IMR-90 (cell line): ENCODE data around the gene STKLD1. TPM values are rescaled to one million over a fixed set of nuclear protein-coding genes. Genes with fewer than 3 reads are reported as not detected.

Experiments used
- ATAC-seq: fragments of 200-7000 bp; cut with Tn5 transposase; 2 replicates; pipeline ENCODE4 v1.9.1; 2020; ENCODE audit warnings: low read depth, mild to moderate bottlenecking, moderate library complexity
- BruUV-seq: library from RNA; stranded (reverse); fragments of 400-500 nt; replicated peaks from 2 replicates; lab custom pipeline; 2021; lab: Mats Ljungman, UMichigan
- CTCF ChIA-PET: fragments of 300-600 bp; formaldehyde crosslinking; extraction: SDS; loops from one replicate; lab custom pipeline; 2021; ENCODE audit warnings: antibody characterized with exemption; lab: Yijun Ruan, JAX
- POLR2A ChIA-PET: fragments of 300-600 bp; sonication (Branson Sonifier 250); formaldehyde crosslinking; loops from one replicate; lab custom pipeline; 2022; ENCODE audit warnings: antibody characterized with exemption; ENCODE audit not compliant: unreplicated experiment; lab: Charles Lee
- DNase-seq: peaks from one replicate; pipeline ENCODE4 v3.0.0; 2013
- H2AFZ ChIP-seq: replicated peaks from 2 replicates; pipeline ENCODE3; 2013; ENCODE audit warnings: low read length, mild to moderate bottlenecking; ENCODE audit not compliant: poor library complexity
- H2AK5ac ChIP-seq: 2 replicates; pipeline ENCODE4 v1.6.1; 2013; ENCODE audit warnings: low read depth, low read length, inconsistent platforms
- H2AK9ac ChIP-seq: replicated peaks from 2 replicates; pipeline ENCODE3; 2013; ENCODE audit warnings: mild to moderate bottlenecking, low read depth, low read length, moderate library complexity; ENCODE audit not compliant: poor library complexity
- H2BK120ac ChIP-seq: 2 replicates; pipeline ENCODE4 v1.6.1; 2013; ENCODE audit warnings: low read depth, low read length, inconsistent platforms
- H2BK15ac ChIP-seq: 3 replicates; pipeline ENCODE4 v1.6.1; 2013; ENCODE audit warnings: low read depth, low read length, inconsistent platforms
- H2BK20ac ChIP-seq: 2 replicates; pipeline ENCODE4 v1.6.1; 2013; ENCODE audit warnings: low read depth, mild to moderate bottlenecking, inconsistent platforms, low read length, moderate library complexity
- H2BK5ac ChIP-seq: 2 replicates; pipeline ENCODE4 v1.6.1; 2013; ENCODE audit warnings: mild to moderate bottlenecking, low read depth, low read length, inconsistent platforms; ENCODE audit not compliant: poor library complexity, severe bottlenecking
- H3K14ac ChIP-seq: replicated peaks from 2 replicates; pipeline ENCODE4 v1.6.1; 2013; ENCODE audit warnings: low read depth, low read length, inconsistent platforms
- H3K18ac ChIP-seq: 2 replicates; pipeline ENCODE4 v1.6.1; 2013; ENCODE audit warnings: low read depth, low read length, control low read depth
- H3K23ac ChIP-seq: 2 replicates; pipeline ENCODE4 v1.6.1; 2013; ENCODE audit warnings: low read depth, low read length, inconsistent platforms
- H3K27ac ChIP-seq: 2 replicates; pipeline ENCODE4 v1.5.1; 2013; ENCODE audit warnings: mild to moderate bottlenecking, control low read depth, low read length; ENCODE audit not compliant: insufficient read depth
- H3K27me3 ChIP-seq: 2 replicates; pipeline ENCODE4 v1.6.1; 2013; ENCODE audit warnings: low read length; ENCODE audit not compliant: control insufficient read depth, insufficient read depth
- H3K36me3 ChIP-seq: 2 replicates; pipeline ENCODE4 v1.6.1; 2013; ENCODE audit warnings: low read length, mixed read lengths; ENCODE audit not compliant: control insufficient read depth, insufficient read depth
- H3K4ac ChIP-seq: 2 replicates; pipeline ENCODE4 v1.6.1; 2013; ENCODE audit warnings: low read depth, low read length, inconsistent platforms
- H3K4me1 ChIP-seq: 2 replicates; pipeline ENCODE4 v1.6.1; 2013; ENCODE audit warnings: low read length, mixed read lengths; ENCODE audit not compliant: control insufficient read depth, insufficient read depth
- H3K4me2 ChIP-seq: 2 replicates; pipeline ENCODE4 v1.6.1; 2013; ENCODE audit warnings: low read depth, mild to moderate bottlenecking, control low read depth, low read length, moderate library complexity
- H3K4me3 ChIP-seq: 2 replicates; pipeline ENCODE4 v1.5.1; 2013; ENCODE audit warnings: low read depth, mild to moderate bottlenecking, control low read depth, low read length, moderate library complexity; ENCODE audit not compliant: insufficient read depth
- H3K56ac ChIP-seq: 2 replicates; pipeline ENCODE4 v1.6.1; 2013; ENCODE audit warnings: low read length, inconsistent platforms; ENCODE audit not compliant: insufficient read depth; ENCODE audit errors: extremely low read depth
- H3K79me1 ChIP-seq, 2 experiments: 2 replicates each; pipeline ENCODE4 v1.6.1; 2013; ENCODE audit warnings: low read length in 2 of 2, inconsistent platforms in 1 of 2, low read depth in 1 of 2
- H3K9ac ChIP-seq: 2 replicates; pipeline ENCODE4 v1.6.1; 2013; ENCODE audit warnings: low read depth, low read length, control low read depth
- H3K9me1 ChIP-seq: 2 replicates; pipeline ENCODE4 v1.6.1; 2013; ENCODE audit warnings: low read length, inconsistent platforms; ENCODE audit not compliant: insufficient read depth
- H3K9me3 ChIP-seq: 2 replicates; pipeline ENCODE4 v1.6.1; 2013; ENCODE audit warnings: low read length; ENCODE audit not compliant: control insufficient read depth, insufficient read depth
- H4K20me1 ChIP-seq: 2 replicates; pipeline ENCODE4 v1.6.1; 2013; ENCODE audit warnings: low read length, inconsistent platforms; ENCODE audit not compliant: insufficient read depth
- H4K5ac ChIP-seq: 2 replicates; pipeline ENCODE4 v1.6.1; 2013; ENCODE audit warnings: mild to moderate bottlenecking, low read depth, low read length, control low read depth
- H4K8ac ChIP-seq, 2 experiments: 2 replicates each; pipeline ENCODE4 v1.6.1; 2013; ENCODE audit warnings: low read depth in 2 of 2, low read length in 2 of 2, control low read depth in 1 of 2, inconsistent platforms in 1 of 2
- H4K91ac ChIP-seq: 2 replicates; pipeline ENCODE4 v1.6.1; 2013; ENCODE audit warnings: low read depth, low read length, inconsistent platforms; ENCODE audit not compliant: insufficient read depth
- BHLHE40 ChIP-seq: fragments of 150-350 bp; IDR thresholded peaks from 2 replicates; pipeline ENCODE4 v1.6.1; 2016; ENCODE audit warnings: mild to moderate bottlenecking, low read depth, low read length
- CEBPB ChIP-seq: IDR thresholded peaks from 2 replicates; pipeline ENCODE4 v1.6.1; 2012; ENCODE audit warnings: low read depth, low read length, improper control_type of control experiment
- CHD1 ChIP-seq: IDR thresholded peaks from 2 replicates; pipeline ENCODE4 v1.6.1; 2012; ENCODE audit warnings: low read depth, low read length, improper control_type of control experiment
- FOS ChIP-seq: fragments of 150-350 bp; IDR thresholded peaks from 2 replicates; pipeline ENCODE4 v1.6.1; 2016; ENCODE audit warnings: low read depth, low read length
- MAFK ChIP-seq: IDR thresholded peaks from 2 replicates; pipeline ENCODE4 v1.6.1; 2012; ENCODE audit warnings: low read depth, low read length, improper control_type of control experiment
- MAZ ChIP-seq: IDR thresholded peaks from 2 replicates; pipeline ENCODE4 v1.6.1; 2012; ENCODE audit warnings: low read depth, mild to moderate bottlenecking, low read length, improper control_type of control experiment, moderate library complexity, borderline replicate concordance
- MXI1 ChIP-seq: IDR thresholded peaks from 2 replicates; pipeline ENCODE4 v1.6.1; 2012; ENCODE audit warnings: low read depth, mild to moderate bottlenecking, low read length, moderate library complexity, borderline replicate concordance
- NFE2L2 ChIP-seq: fragments of 150-350 bp; IDR thresholded peaks from 2 replicates; pipeline ENCODE4 v1.6.1; 2016; ENCODE audit warnings: low read depth, mild to moderate bottlenecking, low read length
- POLR2A ChIP-seq: IDR thresholded peaks from 2 replicates; pipeline ENCODE4 v1.6.1; 2012; ENCODE audit warnings: mild to moderate bottlenecking, low read depth, low read length
- RAD21 ChIP-seq: IDR thresholded peaks from 2 replicates; pipeline ENCODE4 v1.6.1; 2012; ENCODE audit warnings: low read length, improper control_type of control experiment
- RCOR1 ChIP-seq: IDR thresholded peaks from 2 replicates; pipeline ENCODE4 v1.6.1; 2012; ENCODE audit warnings: mild to moderate bottlenecking, low read length, improper control_type of control experiment; ENCODE audit not compliant: insufficient replicate concordance
- SMC3 ChIP-seq: fragments of 150-350 bp; IDR thresholded peaks from 2 replicates; pipeline ENCODE4 v1.6.1; 2016; ENCODE audit warnings: low read depth, mild to moderate bottlenecking, antibody characterized with exemption, low read length, moderate library complexity
- WGBS, 2 experiments: methylation state at CpG; one replicate each; pipeline versions ENCODE4 v1.1.5 to v1.1.7; 2013; ENCODE audit warnings: missing lambda C conversion rate in 2 of 2; ENCODE audit not compliant: insufficient read length in 1 of 2; ENCODE audit errors: extremely low coverage in 2 of 2; 5-methylcytosine and 5-hydroxymethylcytosine counted together
- dilution Hi-C: fragments of 300-500 bp; cut with HindIII; formaldehyde crosslinking; loops from one replicate; pipeline ENCODE4 v1.14.3; 2018; ENCODE audit warnings: low sequenced_read_pairs; ENCODE audit not compliant: unreplicated experiment
- in situ Hi-C: fragments of 300-500 bp; cut with MboI; formaldehyde crosslinking; loops from 3 replicates; pipeline ENCODE4 v1.14.3; 2019; ENCODE audit warnings: low sequenced_read_pairs, inconsistent platforms, mixed read lengths
- intact Hi-C: fragments of 100-400 bp; cut with micrococcal nuclease; formaldehyde crosslinking; loops from 2 replicates; pipeline ENCODE4 v1.10.0; 2022
- polyA plus RNA-seq, 3 experiments: library from polyadenylated mRNA; depleted of rRNA; stranded (reverse); fragments of >200 nt; gene quantifications; 2 replicates each; pipeline ENCODE4 v1.2.3, GENCODE V29; 2012; ENCODE audit warnings: low replicate concordance in 1 of 3
- total RNA-seq: library from RNA; depleted of rRNA; stranded (reverse); fragments of >200 nt; gene quantifications from 2 replicates; pipeline ENCODE4 v1.2.3, GENCODE V29; 2012
- TF ChIP-seq, protein P1 (sequence below): fragments of 150-350 bp; IDR thresholded peaks from 2 replicates; pipeline ENCODE4 v1.6.1; 2017; ENCODE audit warnings: mild to moderate bottlenecking, antibody characterized with exemption, low read length, low read depth
- TF ChIP-seq, protein P2 (sequence below): fragments of 150-350 bp; IDR thresholded peaks from 2 replicates; pipeline ENCODE4 v1.6.1; 2016; ENCODE audit warnings: low read depth, mild to moderate bottlenecking, low read length, moderate library complexity, borderline replicate concordance

Gene STKLD1
- total and polyA plus RNA-seq, 2 of the 4 experiments (the other 2 are of a cell fraction): 0.54 to 0.65 TPM

DNA sequence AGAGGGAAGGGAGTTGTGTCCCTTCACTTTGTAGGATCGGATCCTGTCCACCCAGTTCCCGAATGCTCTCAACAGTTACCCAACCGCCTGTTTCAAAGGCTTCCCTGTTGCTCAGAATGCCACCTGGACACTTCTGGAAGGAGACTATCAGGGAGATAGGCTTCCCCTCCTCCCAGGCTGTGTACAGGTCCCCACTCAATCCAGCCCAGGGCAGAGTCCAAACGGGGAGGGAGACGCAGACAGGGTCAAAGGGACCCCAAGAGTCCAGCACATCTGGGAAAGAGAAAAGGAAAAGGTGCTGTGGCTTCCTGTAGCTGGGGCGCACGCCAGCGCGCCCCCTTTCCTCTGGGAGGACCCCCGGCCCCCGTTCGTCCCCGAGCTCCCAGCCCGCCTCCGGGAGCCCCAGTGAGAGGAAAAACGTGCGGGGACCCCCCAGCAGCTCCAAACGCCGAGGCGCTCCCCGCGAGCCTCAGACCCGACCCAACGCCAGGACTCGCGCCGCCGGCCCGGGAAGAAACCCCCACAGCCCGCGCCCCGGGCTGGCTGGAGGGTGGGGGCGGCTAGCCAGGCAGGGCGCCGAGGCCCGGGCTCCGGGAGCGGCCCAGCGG is 946 bp upstream of the STKLD1 start:
- Histone ChIP-seq H4K20me1 (peaks cover 50% of the 10 kb centered on the region), H3K36me3 (peaks cover 24% of the 10 kb centered on the region), H3K56ac (peak overlapping the region; percentile 91), H3K4me1 (peaks cover 11% of the 10 kb centered on the region), H2AFZ (peak overlapping the region; percentile 94), H2AK5ac (peak overlapping the region; percentile 76), H3K14ac (peak overlapping the region; percentile 89), H2BK15ac (0 out of 3 replicates have a peak overlapping the region, but pooled peaks have one; percentile 3), H2BK120ac (peak overlapping the region; percentile 58; the same call in 1 of the 2 replicates), H3K4me3 (peak overlapping the region; percentile 69), H3K9ac (peak overlapping the region; percentile 97), H3K27ac (peak overlapping the region; percentile 89), H2AK9ac (peak overlapping the region; percentile 94), H3K27me3 (no peaks in the 10 kb centered on the region), H3K4ac (peak overlapping the region; percentile 85), H2BK20ac (no peak overlapping the region), H3K9me1 (peaks cover 20% of the 10 kb centered on the region), H4K8ac (peak overlapping the region; percentile 11 to 82; a peak in 2 of 4 replicates), H3K23ac (peak overlapping the region; percentile 87), H3K9me3 (no peaks in the 10 kb centered on the region), H2BK5ac (peak overlapping the region; percentile 86), H3K79me1 (peaks cover 7 to 33% of the 10 kb centered on the region in 2 experiments; a peak in 3 of 4 replicates), H4K5ac (peak overlapping the region; percentile 4), H3K18ac (peak overlapping the region; percentile 12; the same call in 1 of the 2 replicates), H4K91ac (peak overlapping the region; percentile 65), H3K4me2 (peak overlapping the region; percentile 97)
- CTCF ChIA-PET: no interaction called here
- in situ Hi-C loops (no loop called here), dilution Hi-C loops (no loop called here), intact Hi-C loops (no loop called here)
- ATAC-seq: peak; percentile 13
- no CpG with 5 or more reads among the region's 39 CpGs for WGBS, 2 experiments
- no TSS peak for BruUV-seq
- peak; percentile 46 for DNase-seq
- POLR2A ChIA-PET: no interaction called here
- TF ChIP-seq CHD1 (peak; percentile 86; the same call in 1 of the 2 replicates), MAFK (no peak), MXI1 (0 out of 2 replicates have a peak, but pooled peaks have one; percentile 6), FOS (no peak), BHLHE40 (no peak), NFE2L2 (no peak), POLR2A (no peak; the same call in 1 of the 2 replicates), CEBPB (no peak; the same call in 1 of the 2 replicates), MAZ (0 out of 2 replicates have a peak, but pooled peaks have one; percentile 6), RCOR1 (no peak), RAD21 (no peak), SMC3 (no peak)
- TF ChIP-seq, protein P1, sequence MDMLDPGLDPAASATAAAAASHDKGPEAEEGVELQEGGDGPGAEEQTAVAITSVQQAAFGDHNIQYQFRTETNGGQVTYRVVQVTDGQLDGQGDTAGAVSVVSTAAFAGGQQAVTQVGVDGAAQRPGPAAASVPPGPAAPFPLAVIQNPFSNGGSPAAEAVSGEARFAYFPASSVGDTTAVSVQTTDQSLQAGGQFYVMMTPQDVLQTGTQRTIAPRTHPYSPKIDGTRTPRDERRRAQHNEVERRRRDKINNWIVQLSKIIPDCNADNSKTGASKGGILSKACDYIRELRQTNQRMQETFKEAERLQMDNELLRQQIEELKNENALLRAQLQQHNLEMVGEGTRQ: no peak
- TF ChIP-seq, protein P2, sequence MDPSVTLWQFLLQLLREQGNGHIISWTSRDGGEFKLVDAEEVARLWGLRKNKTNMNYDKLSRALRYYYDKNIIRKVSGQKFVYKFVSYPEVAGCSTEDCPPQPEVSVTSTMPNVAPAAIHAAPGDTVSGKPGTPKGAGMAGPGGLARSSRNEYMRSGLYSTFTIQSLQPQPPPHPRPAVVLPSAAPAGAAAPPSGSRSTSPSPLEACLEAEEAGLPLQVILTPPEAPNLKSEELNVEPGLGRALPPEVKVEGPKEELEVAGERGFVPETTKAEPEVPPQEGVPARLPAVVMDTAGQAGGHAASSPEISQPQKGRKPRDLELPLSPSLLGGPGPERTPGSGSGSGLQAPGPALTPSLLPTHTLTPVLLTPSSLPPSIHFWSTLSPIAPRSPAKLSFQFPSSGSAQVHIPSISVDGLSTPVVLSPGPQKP: no peak
